GM15510 (cell line): ENCODE results near the gene SDR39U1.

Experiments
- POLR2A ChIP-seq: IDR thresholded peaks from 3 replicates; pipeline ENCODE4 v1.6.1; 2011; ENCODE audit warnings: borderline replicate concordance; ENCODE audit not compliant: insufficient read length; ENCODE audit errors: extremely low read depth

SDR39U1 gene

GRCh38 chr14:24441485-24441884 is 1.1 kb downstream of the SDR39U1 start:
- no peak for TF ChIP-seq POLR2A

GRCh38 chr14:24440606-24441399 is 1.8 kb downstream of the SDR39U1 start:
- TF ChIP-seq POLR2A = no peak

GRCh38 chr14:24439830-24440605 is 2.6 kb downstream of the SDR39U1 start:
- no peak for TF ChIP-seq POLR2A

- no peak for TF ChIP-seq POLR2A
These were observed 3.3 kb downstream of the SDR39U1 start for GRCh38 chr14:24439257-24439656.

GRCh38 chr14:24438223-24439097 is 4.1 kb downstream of the SDR39U1 start:
- TF ChIP-seq POLR2A = no peak

- TF ChIP-seq POLR2A = no peak
These were observed 4.9 kb downstream of the SDR39U1 start for GRCh38 chr14:24437736-24438067.

GRCh38 chr14:24437020-24437735 is 5.4 kb downstream of the SDR39U1 start:
- no peak for TF ChIP-seq POLR2A

- TF ChIP-seq POLR2A = no peak
These were observed 6.1 kb downstream of the SDR39U1 start for GRCh38 chr14:24436355-24437019.

- TF ChIP-seq POLR2A = no peak
These were observed 6.6 kb downstream of the SDR39U1 start for GRCh38 chr14:24435998-24436354.

GRCh38 chr14:24435192-24435810 is 7.3 kb downstream of the SDR39U1 start:
- no peak for TF ChIP-seq POLR2A

GRCh38 chr14:24434676-24435075 is 7.9 kb downstream of the SDR39U1 start:
- TF ChIP-seq POLR2A = no peak

- TF ChIP-seq POLR2A = no peak
These were observed 8.5 kb downstream of the SDR39U1 start for GRCh38 chr14:24434036-24434435.

GRCh38 chr14:24432259-24433131 is 10.1 kb downstream of the SDR39U1 start:
- TF ChIP-seq POLR2A = no peak
